HPDE6-E6E7 (cell line): Measurements from ENCODE around the gene SLCO2B1.

Source experiments
- DNase-seq: peaks from one replicate; pipeline ENCODE4 v3.0.0; 2011; ENCODE audit warnings: missing footprints; ENCODE audit errors: extremely low spot score

SLCO2B1 gene

GRCh38 chr11:75145196-75145971, 5.5 kb upstream of the SLCO2B1 start:
- no peak for DNase-seq

GRCh38 chr11:75145972-75146519, 4.9 kb upstream of the SLCO2B1 start:
- DNase-seq, result no peak

DNA sequence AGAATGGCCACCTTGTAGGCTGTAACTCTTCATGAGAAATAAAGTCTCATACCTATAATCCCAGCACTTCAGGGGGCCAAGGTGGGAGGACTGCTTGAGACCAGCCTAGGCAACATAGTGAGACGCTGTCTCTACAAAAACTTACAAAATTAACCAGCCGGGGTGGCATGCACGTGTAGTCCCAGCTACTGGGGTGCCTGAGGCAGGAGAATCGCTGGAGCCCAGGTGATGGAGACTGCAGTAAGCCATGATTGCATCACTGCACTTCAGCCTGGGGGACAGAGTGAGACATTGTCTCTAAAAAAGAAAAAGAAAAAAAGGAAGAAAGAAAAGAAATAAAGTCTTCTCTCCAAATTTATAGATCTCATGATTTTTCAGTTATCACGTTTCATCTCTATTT, 4.2 kb upstream of the SLCO2B1 start:
- DNase-seq, result no peak

- no peak for DNase-seq
These were observed 3.6 kb upstream of the SLCO2B1 start for GRCh38 chr11:75147191-75147874.

- no peak for DNase-seq
These were observed 3.0 kb upstream of the SLCO2B1 start for GRCh38 chr11:75147875-75148263.

GRCh38 chr11:75148436-75148983, 2.4 kb upstream of the SLCO2B1 start:
- DNase-seq, result no peak

GRCh38 chr11:75149766-75150465, 991 bp upstream of the SLCO2B1 start:
- DNase-seq, result no peak

GRCh38 chr11:75151346-75152047, 590 bp downstream of the SLCO2B1 start:
- no peak for DNase-seq

DNA sequence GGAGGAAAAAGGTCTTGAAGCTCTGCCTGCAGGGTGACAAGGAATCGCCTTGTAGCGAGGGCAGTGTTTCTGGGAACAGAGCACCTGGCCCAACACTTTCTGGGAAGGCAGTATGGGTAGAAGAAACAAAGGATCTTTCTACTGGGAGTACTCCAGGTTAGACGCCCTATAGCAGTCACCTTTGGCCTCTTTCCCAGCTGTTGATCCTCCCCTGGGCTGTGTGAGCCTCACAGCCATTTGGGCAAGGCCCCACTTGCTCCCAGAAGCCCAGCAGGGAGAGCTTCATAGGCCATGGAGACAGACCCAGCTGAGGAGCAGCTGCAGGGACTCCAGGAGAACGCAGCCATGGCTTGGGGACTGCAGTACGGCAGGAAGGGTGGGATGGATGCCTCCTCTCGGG, 1.2 kb downstream of the SLCO2B1 start:
- no peak for DNase-seq

DNA sequence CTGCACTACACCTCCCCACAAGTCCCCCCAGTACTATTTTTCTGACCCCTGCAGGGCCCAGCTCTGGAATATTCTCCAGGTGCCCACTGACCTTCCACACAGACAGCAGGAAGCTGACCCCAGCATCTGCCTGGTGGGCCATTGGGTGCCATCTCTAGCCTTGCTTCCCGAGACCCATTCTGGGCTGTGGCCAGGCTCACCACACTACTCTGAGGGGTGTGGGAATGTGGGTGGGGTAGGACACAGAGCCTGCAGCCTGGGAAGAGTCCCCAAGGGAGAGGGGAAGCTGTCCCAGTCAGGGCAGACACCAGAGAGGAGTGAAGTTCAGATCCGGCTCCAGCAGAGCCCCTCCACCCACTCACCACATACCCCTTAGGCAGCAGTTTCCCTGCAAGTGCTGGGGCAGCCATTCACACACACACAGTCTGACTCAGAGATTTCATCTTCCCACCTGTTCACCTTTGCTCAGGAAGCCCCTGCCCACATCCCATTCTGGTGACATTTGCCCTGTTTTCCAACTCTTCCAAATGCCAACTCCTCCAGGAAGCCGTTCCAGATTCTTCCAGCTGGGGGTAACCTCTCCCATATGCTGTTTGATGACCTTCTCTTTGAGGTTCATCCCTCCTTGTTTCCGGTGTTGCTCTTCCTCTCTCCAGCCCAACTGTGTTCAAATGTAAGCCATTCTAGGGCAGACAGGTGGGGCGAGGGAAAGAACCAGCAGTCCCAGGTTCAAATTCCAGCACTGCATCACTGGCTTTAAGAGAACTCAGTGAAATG, 1.9 kb downstream of the SLCO2B1 start:
- DNase-seq, result no peak

DNA sequence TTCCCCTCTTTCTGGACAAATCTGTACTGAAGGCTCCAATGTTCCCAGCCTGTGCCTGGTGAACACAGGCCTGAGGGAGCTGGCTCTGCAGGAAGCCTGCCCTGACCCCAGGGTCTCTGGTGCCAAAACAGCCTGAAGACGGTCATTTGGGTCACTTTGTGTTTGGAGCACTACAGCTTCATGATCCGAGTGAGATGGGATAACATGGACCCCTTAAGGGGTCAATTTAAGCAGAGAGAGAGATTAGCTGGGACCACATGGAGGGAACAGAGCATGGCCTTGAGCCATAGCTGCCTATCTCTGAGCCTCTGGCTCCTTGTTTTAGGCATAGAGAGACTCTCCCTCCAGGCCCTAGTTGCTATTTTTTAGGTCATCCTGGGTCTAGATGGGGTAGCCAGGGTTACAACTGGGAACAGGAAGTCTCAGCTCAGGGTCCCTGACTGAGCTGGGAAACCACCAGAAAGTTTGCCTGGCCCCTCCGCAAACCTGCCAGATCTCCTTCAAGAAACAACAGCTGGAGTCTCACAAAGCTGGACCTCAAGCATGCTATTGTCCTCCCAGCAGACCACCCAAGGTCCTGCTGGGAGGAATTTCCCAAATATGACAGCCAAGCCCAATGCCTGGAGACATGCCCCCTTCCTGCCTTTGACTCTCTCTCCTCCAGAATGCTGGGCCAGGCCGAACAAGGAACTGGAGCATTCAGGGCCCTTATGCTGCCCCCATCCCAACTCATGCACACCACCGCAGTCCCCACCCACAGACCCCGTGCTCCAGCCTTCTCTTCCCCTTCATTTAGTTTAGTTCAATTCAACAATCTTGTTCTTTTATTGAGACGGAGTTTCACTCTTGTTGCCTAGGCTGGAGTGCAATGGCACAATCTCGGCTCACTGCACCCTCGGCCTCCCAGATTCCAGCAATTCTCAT, 4.0 kb downstream of the SLCO2B1 start:
- DNase-seq, result no peak

GRCh38 chr11:75155570-75156422, 4.9 kb downstream of the SLCO2B1 start:
- DNase-seq, result no peak

- no peak for DNase-seq
These were observed 7.3 kb downstream of the SLCO2B1 start for GRCh38 chr11:75158241-75158640.

DNA sequence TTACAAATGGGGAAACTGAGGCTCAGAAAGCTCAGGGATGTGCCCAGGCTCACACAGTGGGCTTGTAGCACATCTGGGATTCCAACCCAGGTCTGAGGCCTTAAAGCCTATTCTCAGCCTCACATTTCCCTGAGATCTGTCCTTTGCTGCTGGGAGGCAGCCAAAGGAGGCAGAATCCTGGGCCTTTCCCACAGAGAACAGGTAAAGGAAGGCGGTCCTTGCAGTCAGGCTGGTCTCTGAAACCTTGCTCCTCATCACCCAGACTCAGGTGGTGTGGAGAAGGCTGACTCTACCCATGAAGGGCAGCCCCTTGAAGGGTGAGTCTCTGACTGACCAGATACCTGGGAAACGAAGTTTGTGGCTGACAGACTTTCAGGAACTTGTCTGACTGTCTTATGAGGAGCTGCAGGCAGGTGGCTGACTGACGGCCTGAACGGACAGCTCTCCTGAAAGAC, 7.8 kb downstream of the SLCO2B1 start:
- DNase-seq, result no peak

GRCh38 chr11:75159151-75159953, 8.4 kb downstream of the SLCO2B1 start:
- DNase-seq, result no peak

DNA sequence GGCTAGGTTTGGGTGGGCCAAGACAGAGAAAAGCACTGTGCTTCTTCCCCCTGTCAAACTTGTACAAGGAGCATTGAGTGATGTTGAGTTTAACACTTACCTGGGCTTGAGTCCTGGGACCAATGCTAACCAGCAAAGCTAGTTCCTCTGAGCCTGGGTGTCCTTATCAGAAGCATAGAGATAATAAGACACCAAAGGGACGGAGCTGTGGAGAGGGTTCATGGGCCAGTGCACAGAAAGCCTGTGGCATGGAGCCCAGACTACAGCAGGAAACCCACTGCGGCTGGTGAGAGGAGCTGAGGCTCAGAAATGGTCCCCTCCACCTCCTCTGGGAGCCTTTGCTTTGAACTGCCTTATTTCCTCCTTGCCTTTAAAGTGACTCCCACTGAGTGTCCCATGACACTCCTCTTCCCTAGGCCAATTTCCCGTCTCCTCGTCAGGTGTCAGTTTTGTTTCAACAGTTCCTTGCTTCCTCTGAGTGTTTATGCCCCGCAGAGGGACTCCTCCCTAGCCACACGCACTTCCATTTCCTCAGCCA, 9.4 kb downstream of the SLCO2B1 start:
- DNase-seq, result no peak

GRCh38 chr11:75160880-75161279, 10.0 kb downstream of the SLCO2B1 start:
- no peak for DNase-seq
